ENCODE measurements around the gene PRELP.

- TF ChIP-seq SIN3A (IDR thresholded peaks at IDR 0.05; ENCODE audit: borderline replicate concordance, insufficient read depth, low read length) (no peak), TAF1 (IDR thresholded peaks at IDR 0.05; ENCODE audit: borderline replicate concordance, insufficient read depth, low read length) (no peak), POLR2AphosphoS5 (IDR thresholded peaks at IDR 0.05; ENCODE audit: low read depth, low read length) (no peak), REST (IDR thresholded peaks at IDR 0.05; ENCODE audit: insufficient read depth in 1 of 2, low read depth in 2 of 2, low read length in 2 of 2) (no peak), FOXP2 (optimal IDR thresholded peaks at IDR 0.05; ENCODE audit: borderline replicate concordance, extremely low read depth, extremely low read length, insufficient read depth) (no peak)
Measured at GRCh38 chr1:203475012-203475981, at the start of gene PRELP.
